Endothelial cell of umbilical vein (primary cell): ENCODE measurements around the gene ZFAND5. TPM values are rescaled to one million over a fixed set of nuclear protein-coding genes. Genes with fewer than 3 reads are reported as not detected.
A peak's percentile ranks its signal among the peaks of the same experiment; 100 is the strongest.

ENCODE experiments used
- BruUV-seq: library from RNA; stranded (reverse); fragments of 400-500 nt; replicated peaks from 2 replicates; lab custom pipeline; 2021; lab: Mats Ljungman, UMichigan
- CTCF ChIA-PET: fragments of 300-600, 350-600 bp; sonication (Branson Sonifier 250); formaldehyde crosslinking; loops from one replicate; lab custom pipeline; 2021; ENCODE audit warnings: antibody characterized with exemption, inconsistent platforms; lab: Charles Lee
- POLR2A ChIA-PET: fragments of 300-600, 350-600 bp; sonication (Branson Sonifier 250); formaldehyde crosslinking; loops from one replicate; lab custom pipeline; 2021; ENCODE audit warnings: antibody characterized with exemption, inconsistent platforms; lab: Charles Lee
- DNase-seq: peaks from one replicate; pipeline ENCODE4 v3.0.0-alpha.2; 2011; ENCODE audit warnings: low read depth, low spot score
- FAIRE-seq: peaks from 2 replicates; lab custom pipeline; 2011; peaks lifted over from hg19 to GRCh38; lab: Jason Lieb, UNC
- H2AFZ ChIP-seq: 2 replicates; pipeline ENCODE4 v1.6.0; 2012; ENCODE audit warnings: low read depth, low read length, control low read depth, inconsistent platforms
- H3K27ac ChIP-seq: 2 replicates; pipeline ENCODE4 v1.5.1; 2011; ENCODE audit warnings: low read depth, mild to moderate bottlenecking, control low read depth, low read length, moderate library complexity; ENCODE audit not compliant: insufficient read depth
- H3K27me3 ChIP-seq, 2 experiments: 2 replicates each; pipeline versions ENCODE4 v1.6.0 to v1.6.1; 2011; ENCODE audit warnings: low read length in 2 of 2, mixed read lengths in 1 of 2; ENCODE audit not compliant: control insufficient read depth in 2 of 2, insufficient read depth in 2 of 2
- H3K36me3 ChIP-seq, 2 experiments: 2 replicates in 1 of 2; 3 replicates in 1 of 2; pipeline ENCODE4 v1.5.1; 2011; ENCODE audit warnings: low read length in 2 of 2, mild to moderate bottlenecking in 1 of 2, moderate library complexity in 1 of 2; ENCODE audit not compliant: control insufficient read depth in 2 of 2, insufficient read depth in 2 of 2; ENCODE audit errors: extremely low read depth in 1 of 2
- H3K4me1 ChIP-seq: 3 replicates; pipeline ENCODE4 v1.5.1; 2011; ENCODE audit warnings: mild to moderate bottlenecking, low read length; ENCODE audit not compliant: control insufficient read depth, insufficient read depth; ENCODE audit errors: extremely low read depth
- H3K4me2 ChIP-seq: 2 replicates; pipeline ENCODE4 v1.6.1; 2011; ENCODE audit warnings: low read length, control low read depth, mixed read lengths; ENCODE audit not compliant: insufficient read depth
- H3K4me3 ChIP-seq, 3 experiments: fragments of 200-600 bp in 1 of 3; sonication (generic), shearing (Covaris generic) in 1 of 3; replicated peaks in 1 of 3; 2 replicates each; pipeline ENCODE4 v1.5.1; 2011 to 2016; ENCODE audit warnings: control low read depth in 3 of 3, low read length in 3 of 3, mild to moderate bottlenecking in 2 of 3, inconsistent platforms in 1 of 3, low read depth in 1 of 3, moderate library complexity in 1 of 3; ENCODE audit not compliant: insufficient read depth in 1 of 3
- H3K79me2 ChIP-seq: 2 replicates; pipeline ENCODE4 v1.6.0; 2012; ENCODE audit warnings: low read length, inconsistent platforms; ENCODE audit not compliant: control insufficient read depth, insufficient read depth
- H3K9ac ChIP-seq: replicated peaks from 2 replicates; pipeline ENCODE3; 2011; ENCODE audit warnings: low read length, control low read depth; ENCODE audit not compliant: insufficient read depth; ENCODE audit errors: extremely low read depth
- H3K9me1 ChIP-seq: replicated peaks from 3 replicates; pipeline ENCODE4 v1.6.0; 2011; ENCODE audit warnings: mild to moderate bottlenecking, low read length; ENCODE audit not compliant: control insufficient read depth, insufficient read depth; ENCODE audit errors: extremely low read depth
- H3K9me3 ChIP-seq: replicated peaks from 2 replicates; pipeline ENCODE4 v1.5.1; 2012; ENCODE audit warnings: low read length, inconsistent platforms; ENCODE audit not compliant: control insufficient read depth, insufficient read depth
- H4K20me1 ChIP-seq: replicated peaks from 2 replicates; pipeline ENCODE3; 2011; ENCODE audit warnings: mild to moderate bottlenecking, low read length; ENCODE audit not compliant: control insufficient read depth, insufficient read depth; ENCODE audit errors: extremely low read depth
- FOS ChIP-seq: IDR thresholded peaks from 2 replicates; pipeline ENCODE4 v1.6.1; 2011; ENCODE audit warnings: mild to moderate bottlenecking, low read length, moderate library complexity, borderline replicate concordance; ENCODE audit not compliant: insufficient read depth
- GATA2 ChIP-seq: IDR thresholded peaks from 2 replicates; pipeline ENCODE4 v1.7.0; 2011; ENCODE audit warnings: low read depth, mild to moderate bottlenecking, moderate library complexity, mixed read lengths, low read length; ENCODE audit not compliant: insufficient read length, insufficient read depth
- JUN ChIP-seq: IDR thresholded peaks from 2 replicates; pipeline ENCODE4 v1.6.1; 2011; ENCODE audit warnings: borderline replicate concordance, low read depth; ENCODE audit not compliant: insufficient read length, insufficient read depth
- MYC ChIP-seq: IDR thresholded peaks from one replicate; pipeline ENCODE4 v1.6.1; 2011; ENCODE audit warnings: mild to moderate bottlenecking, low read depth, low read length
- POLR2A ChIP-seq: IDR thresholded peaks from 2 replicates; pipeline ENCODE4 v1.6.1; 2012; ENCODE audit warnings: low read depth, mild to moderate bottlenecking, control low read depth, low read length
- POLR2AphosphoS5 ChIP-seq: IDR thresholded peaks from 2 replicates; pipeline ENCODE4 v1.6.1; 2012; ENCODE audit warnings: low read depth, mild to moderate bottlenecking, control low read depth, low read length, moderate library complexity; ENCODE audit not compliant: insufficient read depth
- dilution Hi-C: fragments of 300-500 bp; cut with MboI; formaldehyde crosslinking; loops from one replicate; pipeline ENCODE4 v1.15.0; 2019; ENCODE audit warnings: low sequenced_read_pairs; ENCODE audit not compliant: extremely low pct_ligation_motif_present
- intact Hi-C: fragments of 100-400 bp; cut with micrococcal nuclease; formaldehyde crosslinking; loops from one replicate; pipeline ENCODE4 v1.10.0; 2022
- polyA plus RNA-seq, 4 experiments: library from polyadenylated mRNA; depleted of rRNA in 3 of 4; stranded (reverse) in 3 of 4; unstranded in 1 of 4; fragments of >200 nt; gene quantifications; 2 replicates each; pipeline versions ENCODE4 v1.2.1 to v1.2.3, GENCODE V29; 2011 to 2012; ENCODE audit warnings: missing spikeins in 1 of 4
- total RNA-seq: library from RNA; stranded (reverse); gene quantifications from 2 replicates; pipeline ENCODE4 v1.2.3, GENCODE V29; 2021
- TF ChIP-seq, protein P1 (sequence below): IDR thresholded peaks from 2 replicates; pipeline ENCODE4 v1.6.1; 2011; ENCODE audit not compliant: insufficient read depth, insufficient read length
- TF ChIP-seq, protein P2 (sequence below), 2 donors: IDR thresholded peaks; 1 replicate in 1 of 2; 2 replicates in 1 of 2; pipeline ENCODE4 v1.5.1; 2011; ENCODE audit warnings: low read length in 2 of 2, mild to moderate bottlenecking in 2 of 2, moderate library complexity in 2 of 2, control low read depth in 1 of 2, inconsistent platforms in 1 of 2, low read depth in 1 of 2; ENCODE audit not compliant: insufficient read depth in 1 of 2; ENCODE audit errors: extremely low read depth in 1 of 2

Gene ZFAND5
- total and polyA plus RNA-seq, 2 donors (not counting 3 experiments of a cell fraction or from before 2014, with no cell fraction given) = 63.7 to 176 TPM

DNA sequence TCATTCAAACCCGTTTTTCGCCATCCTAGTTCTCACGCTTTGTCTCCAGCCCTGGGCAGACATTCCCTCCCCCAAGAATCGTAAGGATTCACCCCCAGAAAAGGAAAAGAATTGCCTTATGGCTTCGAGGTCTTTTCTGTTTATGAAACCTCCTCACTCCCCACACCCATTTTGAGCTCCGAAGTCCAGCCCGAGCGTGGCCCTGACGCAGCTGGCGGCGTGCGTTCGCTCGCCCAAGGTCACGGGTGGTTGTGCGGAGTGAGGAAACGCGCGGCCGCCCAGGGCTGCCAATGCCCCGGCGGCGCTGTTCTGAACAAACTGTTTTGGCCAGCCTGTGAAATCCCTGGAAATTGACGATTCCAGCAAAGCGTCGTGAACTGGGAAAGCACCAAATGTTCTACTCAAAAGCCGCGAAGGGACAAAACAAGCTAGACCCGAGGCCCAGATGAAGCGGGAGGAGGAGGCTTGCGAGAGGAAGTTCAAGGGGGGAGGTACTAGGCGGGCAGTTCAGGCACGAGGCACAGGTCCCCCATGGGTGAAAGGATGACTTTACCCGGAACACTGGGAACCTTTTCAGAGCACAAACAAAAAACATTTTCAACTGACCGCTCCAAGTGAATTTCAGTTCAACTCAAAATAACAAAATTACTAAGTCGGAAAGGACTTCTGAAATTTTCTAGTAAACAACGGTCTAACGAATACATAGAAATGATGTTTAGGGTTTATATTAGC is 683 bp upstream of the ZFAND5 start:
- dilution Hi-C loops = no loop called here
- peak; percentile 90 for DNase-seq
- Histone ChIP-seq H2AFZ (peak overlapping the region; percentile 29), H3K27ac (peak overlapping the region; percentile 97), H3K4me1 (peaks cover 19% of the 10 kb centered on the region), H4K20me1 (peaks cover 19% of the 10 kb centered on the region), H3K27me3 (no peaks in the 10 kb centered on the region), H3K36me3 (no peaks in the 10 kb centered on the region), H3K4me2 (peak overlapping the region; percentile 75), H3K4me3 (peak overlapping the region in 2 of 3 experiments; percentile 33 to 68), H3K79me2 (peaks cover 42% of the 10 kb centered on the region), H3K9me3 (no peaks in the 10 kb centered on the region), H3K9me1 (no peaks in the 10 kb centered on the region), H3K9ac (peak overlapping the region; percentile 91)
- POLR2A ChIA-PET = interaction anchor here (0.6 to 2.5 kb wide), 34 partner anchors 9 to 714 kb away, joined by 3 to 43 read pairs (median 4); no protein-coding TSS in a partner anchor
- intact Hi-C loops = loop anchor here (1.0 to 10.0 kb wide), 10 partner anchors 73 to 1951 kb away; partner anchors contain the start of genes ANXA1 and KLF9
- TF ChIP-seq GATA2 (no peak), FOS (no peak), POLR2A (no peak), POLR2AphosphoS5 (no peak), MYC (no peak), JUN (no peak)
- TF ChIP-seq, protein P1, sequence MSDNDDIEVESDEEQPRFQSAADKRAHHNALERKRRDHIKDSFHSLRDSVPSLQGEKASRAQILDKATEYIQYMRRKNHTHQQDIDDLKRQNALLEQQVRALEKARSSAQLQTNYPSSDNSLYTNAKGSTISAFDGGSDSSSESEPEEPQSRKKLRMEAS = peak; percentile 58
- TF ChIP-seq, protein P2, sequence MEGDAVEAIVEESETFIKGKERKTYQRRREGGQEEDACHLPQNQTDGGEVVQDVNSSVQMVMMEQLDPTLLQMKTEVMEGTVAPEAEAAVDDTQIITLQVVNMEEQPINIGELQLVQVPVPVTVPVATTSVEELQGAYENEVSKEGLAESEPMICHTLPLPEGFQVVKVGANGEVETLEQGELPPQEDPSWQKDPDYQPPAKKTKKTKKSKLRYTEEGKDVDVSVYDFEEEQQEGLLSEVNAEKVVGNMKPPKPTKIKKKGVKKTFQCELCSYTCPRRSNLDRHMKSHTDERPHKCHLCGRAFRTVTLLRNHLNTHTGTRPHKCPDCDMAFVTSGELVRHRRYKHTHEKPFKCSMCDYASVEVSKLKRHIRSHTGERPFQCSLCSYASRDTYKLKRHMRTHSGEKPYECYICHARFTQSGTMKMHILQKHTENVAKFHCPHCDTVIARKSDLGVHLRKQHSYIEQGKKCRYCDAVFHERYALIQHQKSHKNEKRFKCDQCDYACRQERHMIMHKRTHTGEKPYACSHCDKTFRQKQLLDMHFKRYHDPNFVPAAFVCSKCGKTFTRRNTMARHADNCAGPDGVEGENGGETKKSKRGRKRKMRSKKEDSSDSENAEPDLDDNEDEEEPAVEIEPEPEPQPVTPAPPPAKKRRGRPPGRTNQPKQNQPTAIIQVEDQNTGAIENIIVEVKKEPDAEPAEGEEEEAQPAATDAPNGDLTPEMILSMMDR (IDR thresholded peaks at IDR 0.05; ENCODE audit: extremely low read depth in 1 of 2, insufficient read depth in 1 of 2, low read depth in 1 of 2, low read length in 2 of 2) = peak in 1 of 2 donors; percentile 5
- BruUV-seq = TSS peak; percentile 99
- CTCF ChIA-PET = interaction anchor here (0.7 to 7.1 kb wide), 15 partner anchors 10 to 456 kb away, joined by 3 to 70 read pairs (median 4); no protein-coding TSS in a partner anchor
- FAIRE-seq = no peak
